ENCODE data around the gene EIF5AL1.
A peak's percentile ranks its signal among the peaks of the same experiment; 100 is the strongest.
"Not testable (repeated sequence)": the region's sequence is repeated elsewhere in the genome, so short reads cannot be mapped to it uniquely, and the experiment has no call there.

Gene EIF5AL1

GRCh38 chr10:79488336-79488735, 24.0 kb upstream of the EIF5AL1 start:
- DNase-seq, result no peak

GRCh38 chr10:79488870-79489269, 23.5 kb upstream of the EIF5AL1 start:
- DNase-seq, result no peak

- no peak for DNase-seq
Observed at GRCh38 chr10:79490400-79491142, 21.8 kb upstream of the EIF5AL1 start.

- no peak for DNase-seq
Observed at GRCh38 chr10:79491143-79491835, 21.0 kb upstream of the EIF5AL1 start.

GRCh38 chr10:79492256-79492655, 20.1 kb upstream of the EIF5AL1 start:
- no peak for DNase-seq

GRCh38 chr10:79492839-79493238, 19.5 kb upstream of the EIF5AL1 start:
- no peak for DNase-seq

GRCh38 chr10:79493806-79494205, 18.5 kb upstream of the EIF5AL1 start:
- DNase-seq, result no peak

GRCh38 chr10:79494871-79495705, 17.2 kb upstream of the EIF5AL1 start:
- no peak for DNase-seq

- no peak for DNase-seq
Observed at GRCh38 chr10:79495791-79496190, 16.5 kb upstream of the EIF5AL1 start.

- no peak for DNase-seq
Observed at GRCh38 chr10:79496896-79497295, 15.4 kb upstream of the EIF5AL1 start.

GRCh38 chr10:79498291-79498829, 14.0 kb upstream of the EIF5AL1 start:
- no peak for DNase-seq

GRCh38 chr10:79502561-79503309, 9.6 kb upstream of the EIF5AL1 start:
- DNase-seq, result no peak

GRCh38 chr10:79503787-79504186, 8.5 kb upstream of the EIF5AL1 start:
- not testable (repeated sequence) for DNase-seq

- not testable (repeated sequence) for DNase-seq
Observed at GRCh38 chr10:79504483-79504882, 7.8 kb upstream of the EIF5AL1 start.

GRCh38 chr10:79505328-79505727, 7.0 kb upstream of the EIF5AL1 start:
- DNase-seq, result peak; percentile 23

GRCh38 chr10:79505829-79506228, 6.5 kb upstream of the EIF5AL1 start:
- DNase-seq, result no peak

- peak; percentile 56 for DNase-seq
Observed at GRCh38 chr10:79507440-79508167, 4.7 kb upstream of the EIF5AL1 start.

- not testable (repeated sequence) for DNase-seq
Observed at GRCh38 chr10:79508245-79508644, 4.1 kb upstream of the EIF5AL1 start.

- not testable (repeated sequence) for DNase-seq
Observed at GRCh38 chr10:79509306-79509933, 2.9 kb upstream of the EIF5AL1 start.

GRCh38 chr10:79509934-79510508, 2.3 kb upstream of the EIF5AL1 start:
- DNase-seq, result not testable (repeated sequence)

All from NCI-H2029 (cell line).